Activated CD4-positive, alpha-beta T cell treated with anti-CD3 and anti-CD28 coated beads, Interleukin-2, amount 50 U/mL, for 4 hours (primary cell): ENCODE data around the gene LPP.

Experiments used
- DNase-seq, 2 experiments: peaks; one replicate each; pipeline ENCODE4 v3.0.0-alpha.2; 2020

LPP gene

GRCh38 chr3:188534633-188535032 is 380.7 kb downstream of the LPP start:
- DNase-seq, result no peak

GRCh38 chr3:188537606-188538005 is 383.6 kb downstream of the LPP start:
- DNase-seq, result no peak

GRCh38 chr3:188539037-188539436 is 385.1 kb downstream of the LPP start:
- no peak for DNase-seq

- no peak for DNase-seq
These were observed 385.8 kb downstream of the LPP start for GRCh38 chr3:188539631-188540194.

GRCh38 chr3:188542196-188542595 is 388.2 kb downstream of the LPP start:
- DNase-seq, result no peak

- DNase-seq, result no peak
These were observed 390.1 kb downstream of the LPP start for GRCh38 chr3:188544012-188544411.

- DNase-seq, result no peak
These were observed 393.1 kb downstream of the LPP start for GRCh38 chr3:188546835-188547670.

- peak in 1 of 2 experiments; percentile 1 for DNase-seq
These were observed 399.6 kb downstream of the LPP start for GRCh38 chr3:188553569-188553968.

- DNase-seq, result no peak
These were observed 400.4 kb downstream of the LPP start for GRCh38 chr3:188554404-188554803.

GRCh38 chr3:188557235-188557634 is 403.3 kb downstream of the LPP start:
- DNase-seq, result no peak

- DNase-seq, result no peak
These were observed 404.6 kb downstream of the LPP start for GRCh38 chr3:188558343-188559071.

- DNase-seq, result no peak
These were observed 405.1 kb downstream of the LPP start for GRCh38 chr3:188559072-188559429.

GRCh38 chr3:188559856-188560255 is 405.9 kb downstream of the LPP start:
- DNase-seq, result no peak

- DNase-seq, result no peak
These were observed 408.2 kb downstream of the LPP start for GRCh38 chr3:188562144-188562543.

- DNase-seq, result no peak
These were observed 413.7 kb downstream of the LPP start for GRCh38 chr3:188567478-188568195.

- DNase-seq, result no peak
These were observed 414.8 kb downstream of the LPP start for GRCh38 chr3:188568736-188569135.

GRCh38 chr3:188571531-188572095 is 417.7 kb downstream of the LPP start:
- DNase-seq, result no peak

GRCh38 chr3:188573291-188573940 is 419.5 kb downstream of the LPP start:
- DNase-seq, result no peak

GRCh38 chr3:188573956-188574355 is 420.0 kb downstream of the LPP start:
- no peak for DNase-seq

- DNase-seq, result no peak
These were observed 420.9 kb downstream of the LPP start for GRCh38 chr3:188574885-188575284.

GRCh38 chr3:188575501-188575900 is 421.5 kb downstream of the LPP start:
- no peak for DNase-seq

- no peak for DNase-seq
These were observed 423.6 kb downstream of the LPP start for GRCh38 chr3:188577539-188577938.
